Astrocyte of the spinal cord (primary cell): Measurements from ENCODE around the gene AGO1.
A peak's percentile ranks its signal among the peaks of the same experiment; 100 is the strongest.

ENCODE experiments used
- DNase-seq: peaks from one replicate; pipeline ENCODE4 v3.0.0; 2011; ENCODE audit warnings: low read depth, low spot score
- H3K4me3 ChIP-seq: 2 replicates; pipeline ENCODE4 v1.5.1; 2011; ENCODE audit warnings: low read depth, mild to moderate bottlenecking, low read length, moderate library complexity
- in situ Hi-C: cut with HindIII; loops from 2 replicates; pipeline ENCODE4 v1.10.0; 2017; ENCODE audit warnings: low sequenced_read_pairs
- TF ChIP-seq, protein P1 (sequence below): IDR thresholded peaks from 2 replicates; pipeline ENCODE4 v1.5.1; 2012; ENCODE audit warnings: low read depth, mild to moderate bottlenecking, low read length, inconsistent platforms

The AGO1 gene

GRCh38 chr1:35925741-35926140, 42.7 kb downstream of the AGO1 start:
- H3K4me3 ChIP-seq: no peak overlapping the region
- in situ Hi-C loops: no loop called here
- peak; percentile 66 for DNase-seq
- TF ChIP-seq, protein P1, sequence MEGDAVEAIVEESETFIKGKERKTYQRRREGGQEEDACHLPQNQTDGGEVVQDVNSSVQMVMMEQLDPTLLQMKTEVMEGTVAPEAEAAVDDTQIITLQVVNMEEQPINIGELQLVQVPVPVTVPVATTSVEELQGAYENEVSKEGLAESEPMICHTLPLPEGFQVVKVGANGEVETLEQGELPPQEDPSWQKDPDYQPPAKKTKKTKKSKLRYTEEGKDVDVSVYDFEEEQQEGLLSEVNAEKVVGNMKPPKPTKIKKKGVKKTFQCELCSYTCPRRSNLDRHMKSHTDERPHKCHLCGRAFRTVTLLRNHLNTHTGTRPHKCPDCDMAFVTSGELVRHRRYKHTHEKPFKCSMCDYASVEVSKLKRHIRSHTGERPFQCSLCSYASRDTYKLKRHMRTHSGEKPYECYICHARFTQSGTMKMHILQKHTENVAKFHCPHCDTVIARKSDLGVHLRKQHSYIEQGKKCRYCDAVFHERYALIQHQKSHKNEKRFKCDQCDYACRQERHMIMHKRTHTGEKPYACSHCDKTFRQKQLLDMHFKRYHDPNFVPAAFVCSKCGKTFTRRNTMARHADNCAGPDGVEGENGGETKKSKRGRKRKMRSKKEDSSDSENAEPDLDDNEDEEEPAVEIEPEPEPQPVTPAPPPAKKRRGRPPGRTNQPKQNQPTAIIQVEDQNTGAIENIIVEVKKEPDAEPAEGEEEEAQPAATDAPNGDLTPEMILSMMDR: no peak

GRCh38 chr1:35927472-35927871, 44.5 kb downstream of the AGO1 start:
- TF ChIP-seq, protein P1: no peak
- no peak for DNase-seq
- H3K4me3 ChIP-seq: no peak overlapping the region
- in situ Hi-C loops: no loop called here

GRCh38 chr1:35929730-35930592, 47.0 kb downstream of the AGO1 start:
- TF ChIP-seq, protein P1: no peak
- DNase-seq: peak; percentile 59
- in situ Hi-C loops: no loop called here
- H3K4me3 ChIP-seq: peak overlapping the region; percentile 79

DNA sequence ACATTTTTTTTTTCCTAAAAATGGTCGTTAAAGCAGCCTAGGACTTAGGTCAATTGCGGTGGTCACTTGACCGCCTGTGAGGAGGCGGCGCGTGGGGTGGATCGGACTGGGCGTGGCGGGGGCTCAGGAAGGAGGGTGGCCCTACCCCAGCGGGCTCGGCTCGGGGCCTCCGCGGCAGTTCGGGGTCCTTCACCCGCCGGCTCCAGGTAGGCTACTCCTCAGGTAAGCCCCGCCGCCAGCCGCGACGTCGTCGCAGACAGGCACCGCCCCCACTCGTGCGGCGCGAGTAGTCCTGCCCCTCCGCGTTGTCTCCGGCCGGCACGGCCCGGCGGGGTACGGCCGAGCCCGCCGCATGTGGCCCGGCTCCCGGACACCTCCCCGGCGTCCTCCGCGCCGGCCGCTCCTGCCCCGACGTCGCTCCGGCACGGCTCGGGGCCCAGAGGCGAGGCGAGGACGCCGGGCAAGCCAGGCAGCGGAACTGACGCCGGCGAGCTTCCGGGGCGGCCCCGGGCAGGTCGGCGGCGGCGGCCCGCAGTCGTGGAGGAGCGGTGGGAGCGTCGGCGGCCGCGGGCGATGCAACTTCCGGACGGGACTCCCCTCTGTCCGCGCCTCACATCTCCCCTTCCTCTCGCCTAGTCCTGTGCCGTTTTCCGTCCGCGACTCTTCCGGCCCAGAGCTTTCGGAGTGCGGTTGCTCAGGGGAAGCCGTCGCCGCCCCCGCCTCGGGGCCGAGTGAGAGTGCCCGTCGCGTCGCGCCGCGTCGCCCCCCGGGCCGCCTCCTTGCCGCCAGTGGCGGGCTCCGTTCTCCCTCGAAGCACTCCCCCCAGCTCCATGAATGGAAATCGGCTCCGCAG, 47.8 kb downstream of the AGO1 start, which contains the start of gene AGO3:
AGO3 (plus strand) TSS at position 513 of the 853 bp plus-strand sequence; CDS start at position 835, 322 bp downstream.
- in situ Hi-C loops: no loop called here

GRCh38 chr1:35931446-35932157, 48.6 kb downstream of the AGO1 start:
- H3K4me3 ChIP-seq: peak overlapping the region; percentile 79
- TF ChIP-seq, protein P1: no peak
- in situ Hi-C loops: no loop called here
- peak; percentile 13 for DNase-seq

More for the DNA sequence above, 47.8 kb downstream of the AGO1 start, which contains the start of gene AGO3:
- DNase-seq: peak; percentile 83
- TF ChIP-seq, protein P1: no peak
- peak within 1 kb of the TSS; percentile 79 for H3K4me3 ChIP-seq

DNA sequence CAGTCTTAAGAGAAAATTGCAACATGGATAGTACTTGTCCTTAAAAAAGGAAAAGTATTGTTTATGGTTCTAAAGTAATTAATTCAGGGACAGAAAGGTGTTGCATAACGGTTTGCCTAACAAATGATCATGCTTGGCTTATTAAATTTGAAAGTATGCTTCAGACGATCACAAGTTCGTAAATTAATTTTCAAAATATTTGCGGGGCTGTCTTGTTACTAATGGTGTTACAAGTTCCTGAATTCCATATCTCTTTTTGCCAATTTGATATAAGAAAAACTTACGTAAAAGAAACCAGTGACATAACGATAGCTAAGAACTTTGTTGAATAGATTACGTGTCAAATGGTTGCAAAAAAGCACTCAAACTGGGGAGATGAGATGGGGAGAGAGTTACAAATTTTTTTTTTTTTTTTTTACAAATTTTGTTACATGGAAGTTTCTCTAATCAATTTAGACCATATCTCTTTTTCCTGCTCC, 49.2 kb downstream of the AGO1 start:
- TF ChIP-seq, protein P1: no peak
- H3K4me3 ChIP-seq: peak overlapping the region; percentile 79
- no peak for DNase-seq
- in situ Hi-C loops: no loop called here
